Measurements from ENCODE around the gene TUBD1. TPM values are rescaled to one million over a fixed set of nuclear protein-coding genes. Genes with fewer than 3 reads are reported as not detected.
"Not testable (repeated sequence)": the region's sequence is repeated elsewhere in the genome, so short reads cannot be mapped to it uniquely, and the experiment has no call there.

The TUBD1 gene
- total RNA-seq = 10 to 100 TPM; 17.5 to 24.1 TPM
- 20.2 TPM for polyA plus RNA-seq (2013, experiment 1 of 2)
- 17.1 TPM for polyA plus RNA-seq (2013, experiment 2 of 2)
- long read RNA-seq, experiment 1, partial matches to known transcripts = 1 of 6 reads
- long read RNA-seq, experiment 1, other reads (novel, unspliced or antisense) = 4 of 6 reads
- long read RNA-seq, experiment 2, transcript TUBD1-201 (9 exons, 2,490 nt) = major isoform, 9 of 26 reads
- long read RNA-seq, experiment 2, partial matches to known transcripts = 1 of 26 reads
- long read RNA-seq, experiment 2, other reads (novel, unspliced or antisense) = 13 of 26 reads
- long read RNA-seq, experiment 3, transcript TUBD1-201 (9 exons, 2,490 nt) = major isoform, 29 of 50 reads
- long read RNA-seq, experiment 3, partial matches to known transcripts = 1 of 50 reads
- long read RNA-seq, experiment 3, other reads (novel, unspliced or antisense) = 15 of 50 reads
- long read RNA-seq, experiment 4, partial matches to known transcripts = 1 of 26 reads
- long read RNA-seq, experiment 4, other reads (novel, unspliced or antisense) = 13 of 26 reads

GRCh38 chr17:59892924-59893675 lies at the start of gene TUBD1, which contains the start of gene RPS6KB1:
TSS of gene TUBD1 (minus strand) at chr17:59892943. CDS start at chr17:59891002, 1,941 bp downstream.
TSS of gene RPS6KB1 (plus strand) at chr17:59893121. CDS start at chr17:59893185, 64 bp downstream.
- DNase-seq = peak; percentile 100
- no peaks in the 10 kb centered on the region for H3K27me3 ChIP-seq (ENCODE audit: control insufficient read depth, insufficient read depth, low read length, poor library complexity, severe bottlenecking)
- H3K9ac ChIP-seq (ENCODE audit: extremely low read depth, low read length, poor library complexity, severe bottlenecking) = peak within 1 kb of the TSS; percentile 70
- 0% methylated on average over 32 to 60 of the region's 61 CpGs for WGBS, 2 experiments (ENCODE audit: insufficient coverage in 1 of 2, insufficient read length in 1 of 2)
- H3K36me3 ChIP-seq (ENCODE audit: control insufficient read depth, insufficient read depth, low read length) = peaks cover 6% of the 10 kb centered on the region
- H3K4me3 ChIP-seq (ENCODE audit: low read length) = peak within 1 kb of the TSS; percentile 89
- TF ChIP-seq CTCF (conservative IDR thresholded peaks at IDR 0.05) = no peak
- H3K4me1 Mint-ChIP-seq = peaks cover 9% of the 10 kb centered on the region
- no peaks in the 10 kb centered on the region for H3K27me3 Mint-ChIP-seq (ENCODE audit: insufficient read depth)
- H3K9me3 ChIP-seq (ENCODE audit: control insufficient read depth, low read length) = no peaks in the 10 kb centered on the region
- peak within 1 kb of the TSS; percentile 93 for H3K4me3 Mint-ChIP-seq
- no peaks in the 10 kb centered on the region for H3K4me1 ChIP-seq (ENCODE audit: control insufficient read depth, insufficient read depth, low read length)
- peaks cover 14% of the 10 kb centered on the region for H3K36me3 Mint-ChIP-seq (ENCODE audit: low read depth)
- H3K9me3 Mint-ChIP-seq = no peaks in the 10 kb centered on the region
- peak within 1 kb of the TSS; percentile 93 for H3K27ac Mint-ChIP-seq
- H3K27ac ChIP-seq (ENCODE audit: low read depth, low read length) = peak within 1 kb of the TSS; percentile 39

GRCh38 chr17:59941131-59941530 lies 48.4 kb upstream of the TUBD1 start:
- Histone ChIP-seq H3K9ac (ENCODE audit: extremely low read depth, low read length, poor library complexity, severe bottlenecking) (no peak overlapping the region), H3K4me3 (ENCODE audit: low read length) (no peak overlapping the region), H3K4me1 (ENCODE audit: control insufficient read depth, insufficient read depth, low read length) (no peaks in the 10 kb centered on the region), H3K36me3 (ENCODE audit: control insufficient read depth, insufficient read depth, low read length) (peaks cover 44% of the 10 kb centered on the region), H3K9me3 (ENCODE audit: control insufficient read depth, low read length) (no peaks in the 10 kb centered on the region), H3K27me3 (ENCODE audit: control insufficient read depth, insufficient read depth, low read length, poor library complexity, severe bottlenecking) (no peaks in the 10 kb centered on the region), H3K27ac (ENCODE audit: low read depth, low read length) (no peak overlapping the region)
- H3K4me3 Mint-ChIP-seq = no peak overlapping the region
- peaks cover 42% of the 10 kb centered on the region for H3K36me3 Mint-ChIP-seq (ENCODE audit: low read depth)
- WGBS, 2 experiments (ENCODE audit: insufficient coverage in 1 of 2, insufficient read length in 1 of 2) = 100% methylated on average over 1 of the region's 1 CpG; no CpG with 5 or more reads in 1 of the 2 experiments
- H3K9me3 Mint-ChIP-seq = no peaks in the 10 kb centered on the region
- no peak for TF ChIP-seq CTCF (conservative IDR thresholded peaks at IDR 0.05)
- DNase-seq = no peak
- no peaks in the 10 kb centered on the region for H3K27me3 Mint-ChIP-seq (ENCODE audit: insufficient read depth)
- no peak overlapping the region for H3K27ac Mint-ChIP-seq
- peaks cover 2% of the 10 kb centered on the region for H3K4me1 Mint-ChIP-seq

- not testable (repeated sequence) for H3K27ac Mint-ChIP-seq; H3K4me1 Mint-ChIP-seq; H3K9me3 ChIP-seq (ENCODE audit: control insufficient read depth, low read length); H3K27ac ChIP-seq (ENCODE audit: low read depth, low read length); H3K4me3 ChIP-seq (ENCODE audit: low read length); H3K9me3 Mint-ChIP-seq; H3K9ac ChIP-seq (ENCODE audit: extremely low read depth, low read length, poor library complexity, severe bottlenecking); H3K4me1 ChIP-seq (ENCODE audit: control insufficient read depth, insufficient read depth, low read length); DNase-seq; H3K4me3 Mint-ChIP-seq; H3K27me3 Mint-ChIP-seq (ENCODE audit: insufficient read depth); H3K27me3 ChIP-seq (ENCODE audit: control insufficient read depth, insufficient read depth, low read length, poor library complexity, severe bottlenecking)
- H3K36me3 Mint-ChIP-seq (ENCODE audit: low read depth) = peaks cover 43% of the 10 kb centered on the region
- 92 to 94% methylated on average over 2 to 3 of the region's 3 CpGs for WGBS, 2 experiments (ENCODE audit: insufficient coverage in 1 of 2, insufficient read length in 1 of 2)
- H3K36me3 ChIP-seq (ENCODE audit: control insufficient read depth, insufficient read depth, low read length) = peaks cover 40% of the 10 kb centered on the region
Observed at GRCh38 chr17:59940697-59941096, 48.0 kb upstream of the TUBD1 start.

- not testable (repeated sequence) for H3K9me3 Mint-ChIP-seq; H3K4me3 ChIP-seq (ENCODE audit: low read length); H3K27me3 ChIP-seq (ENCODE audit: control insufficient read depth, insufficient read depth, low read length, poor library complexity, severe bottlenecking); H3K4me1 ChIP-seq (ENCODE audit: control insufficient read depth, insufficient read depth, low read length); H3K27me3 Mint-ChIP-seq (ENCODE audit: insufficient read depth); H3K4me1 Mint-ChIP-seq; H3K27ac ChIP-seq (ENCODE audit: low read depth, low read length); H3K9ac ChIP-seq (ENCODE audit: extremely low read depth, low read length, poor library complexity, severe bottlenecking); H3K9me3 ChIP-seq (ENCODE audit: control insufficient read depth, low read length); H3K27ac Mint-ChIP-seq; DNase-seq; H3K4me3 Mint-ChIP-seq
- WGBS, 2 experiments (ENCODE audit: insufficient coverage in 1 of 2, insufficient read length in 1 of 2) = 89% methylated on average over 1 of the region's 1 CpG; no CpG with 5 or more reads in 1 of the 2 experiments
- H3K36me3 ChIP-seq (ENCODE audit: control insufficient read depth, insufficient read depth, low read length) = peaks cover 42% of the 10 kb centered on the region
- peaks cover 44% of the 10 kb centered on the region for H3K36me3 Mint-ChIP-seq (ENCODE audit: low read depth)
Observed at GRCh38 chr17:59933317-59933716, 40.6 kb upstream of the TUBD1 start.

- not testable (repeated sequence) for H3K27ac ChIP-seq (ENCODE audit: low read depth, low read length); H3K9ac ChIP-seq (ENCODE audit: extremely low read depth, low read length, poor library complexity, severe bottlenecking); H3K27me3 Mint-ChIP-seq (ENCODE audit: insufficient read depth); H3K4me3 ChIP-seq (ENCODE audit: low read length); H3K9me3 Mint-ChIP-seq; H3K4me3 Mint-ChIP-seq; H3K27me3 ChIP-seq (ENCODE audit: control insufficient read depth, insufficient read depth, low read length, poor library complexity, severe bottlenecking); DNase-seq; H3K9me3 ChIP-seq (ENCODE audit: control insufficient read depth, low read length); H3K4me1 ChIP-seq (ENCODE audit: control insufficient read depth, insufficient read depth, low read length); H3K4me1 Mint-ChIP-seq
- 80 to 83% methylated on average over 1 to 3 of the region's 3 CpGs for WGBS, 2 experiments (ENCODE audit: insufficient coverage in 1 of 2, insufficient read length in 1 of 2)
- Mint-ChIP-seq H3K27ac (peak overlapping the region; percentile 5), H3K36me3 (ENCODE audit: low read depth) (peaks cover 45% of the 10 kb centered on the region)
- H3K36me3 ChIP-seq (ENCODE audit: control insufficient read depth, insufficient read depth, low read length) = peaks cover 51% of the 10 kb centered on the region
Observed at GRCh38 chr17:59930768-59931167, 38.0 kb upstream of the TUBD1 start.

Data from endodermal cell (in vitro differentiated cells).